HepG2 (cell line): ENCODE measurements around the gene TESK1. TPM values are rescaled to one million over a fixed set of nuclear protein-coding genes. Genes with fewer than 3 reads are reported as not detected.

ENCODE experiments used
- ATF5 ChIP-seq: sonication (generic); formaldehyde crosslinking; IDR thresholded peaks from 2 replicates; pipeline ENCODE4 v1.4.0; 2020; ENCODE audit warnings: mild to moderate bottlenecking, low read depth, missing genetic modification reagents
- CREB1 ChIP-seq, 2 experiments: fragments of 450-650 bp in 1 of 2; IDR thresholded peaks; 2 replicates each; pipeline ENCODE4 v1.6.1; 2016 to 2017; ENCODE audit warnings: control low read depth in 1 of 2, mild to moderate bottlenecking in 1 of 2, missing compliant biosample characterization in 1 of 2, missing genetic modification characterization in 1 of 2
- EHMT2 ChIP-seq: fragments of 200-600 bp; sonication (generic); IDR thresholded peaks from 2 replicates; pipeline ENCODE4 v1.7.0; 2017; ENCODE audit warnings: antibody characterized with exemption, low read depth, low read length, borderline replicate concordance
- FOXA3 ChIP-seq: IDR thresholded peaks from 2 replicates; pipeline ENCODE4 v1.6.1; 2016; ENCODE audit warnings: missing genetic modification reagents, missing compliant biosample characterization
- HNF1B ChIP-seq: sonication (generic); formaldehyde crosslinking; IDR thresholded peaks from 2 replicates; pipeline ENCODE4 v1.5.1; 2020; ENCODE audit warnings: mild to moderate bottlenecking, moderate library complexity, missing genetic modification reagents
- MBD4 ChIP-seq: IDR thresholded peaks from 2 replicates; pipeline ENCODE4 v1.6.1; 2012; ENCODE audit warnings: low read length, inconsistent platforms, borderline replicate concordance
- MEIS1 ChIP-seq: sonication (generic); formaldehyde crosslinking; IDR thresholded peaks from 2 replicates; pipeline ENCODE4 v1.9.0; 2021; ENCODE audit warnings: mild to moderate bottlenecking, missing genetic modification reagents, moderate library complexity, borderline replicate concordance
- RAD51 ChIP-seq: fragments of 450-650 bp; IDR thresholded peaks from 2 replicates; pipeline ENCODE4 v1.6.1; 2016; ENCODE audit warnings: borderline replicate concordance
- SNAPC4 ChIP-seq: sonication (generic); formaldehyde crosslinking; IDR thresholded peaks from 2 replicates; pipeline ENCODE4 v1.4.0; 2020; ENCODE audit warnings: mild to moderate bottlenecking, missing genetic modification reagents
- SP5 ChIP-seq: IDR thresholded peaks from 2 replicates; pipeline ENCODE4 v1.6.1; 2016; ENCODE audit warnings: low read depth, borderline replicate concordance
- TBL1XR1 ChIP-seq: fragments of 150-350 bp; IDR thresholded peaks from 2 replicates; pipeline ENCODE4 v1.6.1; 2014; ENCODE audit warnings: borderline replicate concordance, low read length; ENCODE audit not compliant: partially characterized antibody
- TBP ChIP-seq: sonication (generic); formaldehyde crosslinking; IDR thresholded peaks from 2 replicates; pipeline ENCODE4 v1.5.0; 2020; ENCODE audit warnings: missing genetic modification reagents
- TCF7L2 ChIP-seq: IDR thresholded peaks from 2 replicates; pipeline ENCODE4 v1.6.1; 2011; ENCODE audit warnings: mild to moderate bottlenecking, low read depth, low read length, moderate library complexity
- THAP11 ChIP-seq: IDR thresholded peaks from 2 replicates; pipeline ENCODE4 v1.6.1; 2016; ENCODE audit warnings: missing biosample characterization, missing genetic modification reagents
- ZBTB7B ChIP-seq: sonication (generic); formaldehyde crosslinking; IDR thresholded peaks from 2 replicates; pipeline ENCODE4 v1.4.0; 2020; ENCODE audit warnings: missing genetic modification reagents
- ZNF256 ChIP-seq: sonication (generic); formaldehyde crosslinking; conservative IDR thresholded peaks from 2 replicates; pipeline ENCODE4 v1.4.0; 2020; ENCODE audit warnings: missing genetic modification reagents
- ZNF414 ChIP-seq: sonication (generic); formaldehyde crosslinking; IDR thresholded peaks from 2 replicates; pipeline ENCODE4 v1.5.0; 2020; ENCODE audit warnings: missing genetic modification reagents
- ZNF670 ChIP-seq: sonication (generic); formaldehyde crosslinking; IDR thresholded peaks from 2 replicates; pipeline ENCODE4 v1.8.0; 2022; ENCODE audit warnings: mild to moderate bottlenecking, missing genetic modification reagents, borderline replicate concordance
- ZNF768 ChIP-seq: sonication (generic); formaldehyde crosslinking; IDR thresholded peaks from 2 replicates; pipeline ENCODE4 v1.4.0; 2020; ENCODE audit warnings: missing genetic modification reagents
- ZSCAN20 ChIP-seq: sonication (generic); formaldehyde crosslinking; IDR thresholded peaks from 2 replicates; pipeline ENCODE4 v1.4.0; 2020; ENCODE audit warnings: missing genetic modification reagents, mild to moderate bottlenecking, borderline replicate concordance
- polyA plus RNA-seq, 8 experiments: library from polyadenylated mRNA; depleted of rRNA in 3 of 8; stranded (reverse) in 7 of 8; unstranded in 1 of 8; fragments of >200 nt; fragmentation: Illumina TruSeq in 4 of 8; extraction: Trizol in 4 of 8; gene quantifications; 2 replicates each; pipeline versions ENCODE4 v1.2.1 to v1.2.3, GENCODE V29; 2011 to 2016; ENCODE audit warnings: low read depth in 4 of 8, missing spikeins in 1 of 8, mixed read lengths in 1 of 8; ENCODE audit not compliant: insufficient read depth in 1 of 8
- total RNA-seq, 5 experiments: library from RNA; depleted of rRNA; stranded (reverse); fragments of >200 nt; fragmentation: Illumina TruSeq; extraction: Trizol; gene quantifications; 2 replicates each; pipeline ENCODE4 v1.2.3, GENCODE V29; 2016; ENCODE audit warnings: low read depth in 1 of 5
- TF ChIP-seq, protein P1 (sequence below): sonication (generic); formaldehyde crosslinking; IDR thresholded peaks from 2 replicates; pipeline ENCODE4 v1.5.0; 2020; ENCODE audit warnings: mild to moderate bottlenecking, low read depth, missing genetic modification reagents, borderline replicate concordance

Gene TESK1
- total and polyA plus RNA-seq, 2 of the 13 experiments (the other 11 are each of a cell fraction or from before 2014, with no cell fraction given) = 7.3 to 13.6 TPM

DNA sequence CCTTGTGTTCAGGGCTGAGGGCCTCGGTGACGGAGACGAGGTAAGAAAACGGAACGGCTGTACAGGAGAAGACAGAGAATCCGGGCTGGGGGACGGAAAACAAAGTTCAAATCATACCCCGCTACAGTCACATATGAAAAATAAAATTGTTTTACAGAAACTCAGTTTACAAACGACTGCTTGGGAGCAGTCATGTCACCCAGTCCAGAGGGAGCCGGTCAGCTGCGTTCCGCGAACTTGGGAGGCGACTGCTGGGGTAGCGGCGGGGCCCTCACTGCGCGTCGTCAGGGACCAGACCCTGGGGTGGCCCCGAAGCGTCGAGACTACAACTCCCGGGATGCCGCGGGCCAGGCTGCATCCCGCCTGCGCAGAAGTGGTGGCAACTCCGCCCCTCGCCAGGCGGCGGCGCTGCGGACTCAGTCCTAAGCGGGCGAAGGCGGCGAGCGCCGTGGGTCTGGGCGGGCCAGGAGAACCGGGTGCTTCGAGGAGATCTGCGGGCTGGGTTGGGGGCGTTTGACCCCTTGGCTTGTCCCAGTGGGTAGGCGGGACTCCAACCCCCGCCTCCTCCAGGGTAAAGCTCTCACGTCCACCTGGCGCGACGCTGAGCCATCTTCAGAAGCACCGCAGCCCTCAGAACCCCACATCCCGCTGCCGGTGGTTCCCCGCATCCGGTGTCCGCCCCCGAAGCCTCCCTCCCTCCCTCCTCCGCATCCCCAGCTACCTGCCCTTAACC is 41.6 kb downstream of the TESK1 start (continued):
- TF ChIP-seq SNAPC4 (CRISPR knock-in tag) (peak; percentile 53; the same call in 1 of the 2 replicates), FOXA3 (no peak; the same call in 1 of the 2 replicates), TBL1XR1 (no peak), ATF5 (no peak), ZNF670 (CRISPR knock-in tag) (peak; percentile 70; the same call in 1 of the 2 replicates), ZNF414 (no peak), ZBTB7B (peak; percentile 48), CREB1 (IDR thresholded peaks at IDR 0.05) (0 out of 2 replicates have a peak, but pooled peaks have one; percentile 52), CREB1 (CRISPR knock-in tag; IDR thresholded peaks at IDR 0.05) (peak; percentile 56; the same call in 1 of the 2 replicates), TCF7L2 (no peak), THAP11 (CRISPR knock-in tag) (peak; percentile 99), ZSCAN20 (no peak), TBP (no peak), EHMT2 (no peak), ZNF256 (no peak), HNF1B (CRISPR knock-in tag) (peak; percentile 56; the same call in 1 of the 2 replicates), SP5 (CRISPR knock-in tag) (no peak), MBD4 (no peak), MEIS1 (CRISPR knock-in tag) (peak; percentile 56; the same call in 1 of the 2 replicates), RAD51 (no peak), ZNF768 (CRISPR knock-in tag) (peak; percentile 59; the same call in 1 of the 2 replicates)
- TF ChIP-seq, protein P1, sequence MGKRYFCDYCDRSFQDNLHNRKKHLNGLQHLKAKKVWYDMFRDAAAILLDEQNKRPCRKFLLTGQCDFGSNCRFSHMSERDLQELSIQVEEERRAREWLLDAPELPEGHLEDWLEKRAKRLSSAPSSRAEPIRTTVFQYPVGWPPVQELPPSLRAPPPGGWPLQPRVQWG = no peak
